ENCODE results near the gene NPHP4.
"Not testable (repeated sequence)": the region's sequence is repeated elsewhere in the genome, so short reads cannot be mapped to it uniquely, and the experiment has no call there.

NPHP4 gene

GRCh38 chr1:6023346-6023745 is 31.1 kb upstream of the NPHP4 start:
- DNase-seq, result no peak

- DNase-seq, result no peak
Observed at GRCh38 chr1:6022193-6022592, 30.0 kb upstream of the NPHP4 start.

- DNase-seq, result no peak
Observed at GRCh38 chr1:6019166-6019845, 27.1 kb upstream of the NPHP4 start.

- DNase-seq, result not testable (repeated sequence)
Observed at GRCh38 chr1:6017654-6018053, 25.4 kb upstream of the NPHP4 start.

GRCh38 chr1:6016191-6016865 is 24.1 kb upstream of the NPHP4 start:
- DNase-seq, result no peak

- DNase-seq, result no peak
Observed at GRCh38 chr1:6014130-6014999, 22.1 kb upstream of the NPHP4 start.

GRCh38 chr1:6013491-6013890 is 21.3 kb upstream of the NPHP4 start:
- DNase-seq, result no peak

- no peak for DNase-seq
Observed at GRCh38 chr1:6012529-6013318, 20.5 kb upstream of the NPHP4 start.

- DNase-seq, result no peak
Observed at GRCh38 chr1:6011946-6012258, 19.7 kb upstream of the NPHP4 start.

- no peak for DNase-seq
Observed at GRCh38 chr1:6011161-6011945, 19.1 kb upstream of the NPHP4 start.

GRCh38 chr1:6010554-6010953 is 18.3 kb upstream of the NPHP4 start:
- DNase-seq, result no peak

- no peak for DNase-seq
Observed at GRCh38 chr1:6009120-6010040, 17.2 kb upstream of the NPHP4 start.

GRCh38 chr1:6008696-6009095 is 16.5 kb upstream of the NPHP4 start:
- no peak for DNase-seq

- DNase-seq, result no peak
Observed at GRCh38 chr1:6008084-6008415, 15.8 kb upstream of the NPHP4 start.

GRCh38 chr1:6007318-6008083 is 15.3 kb upstream of the NPHP4 start:
- DNase-seq, result no peak

- no peak for DNase-seq
Observed at GRCh38 chr1:6006882-6007281, 14.7 kb upstream of the NPHP4 start.

GRCh38 chr1:6005276-6005917 is 13.2 kb upstream of the NPHP4 start:
- DNase-seq, result no peak

- no peak for DNase-seq
Observed at GRCh38 chr1:6004412-6005123, 12.3 kb upstream of the NPHP4 start.
